ENCODE results near the gene KRTAP20-2.

KRTAP20-2 gene

DNA sequence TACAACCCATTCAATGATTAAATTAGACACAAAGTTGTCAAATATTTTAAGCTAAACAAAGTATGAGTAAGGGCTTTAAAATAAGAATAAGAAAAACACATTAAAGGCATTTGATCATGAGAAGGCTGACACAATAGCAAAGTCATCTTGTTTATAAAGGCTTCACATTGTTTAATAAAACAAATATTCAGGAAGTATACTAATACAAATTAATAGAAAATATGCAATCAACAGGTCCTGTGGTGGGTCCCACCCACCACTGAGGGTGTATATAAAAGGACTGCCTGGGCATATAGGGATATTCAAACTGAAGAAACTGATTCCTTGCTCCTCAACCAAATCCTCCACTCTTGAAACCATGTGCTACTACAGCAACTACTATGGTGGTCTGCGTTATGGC lies at the start of gene KRTAP20-2:
KRTAP20-2 (plus strand) TSS at position 301 of the 400 bp plus-strand sequence; CDS start at position 359, 58 bp downstream.
- Mint-ChIP-seq H3K27ac (no peak within 1 kb of the TSS), H3K36me3 (no peaks in the 10 kb centered on the region), H3K4me3 (no peak within 1 kb of the TSS), H3K9me3 (no peaks in the 10 kb centered on the region), H3K4me1 (no peaks in the 10 kb centered on the region)
- ATAC-seq, result peak; percentile 16
- DNase-seq (ENCODE audit: low spot score in 2 of 2), result no peak

DNA sequence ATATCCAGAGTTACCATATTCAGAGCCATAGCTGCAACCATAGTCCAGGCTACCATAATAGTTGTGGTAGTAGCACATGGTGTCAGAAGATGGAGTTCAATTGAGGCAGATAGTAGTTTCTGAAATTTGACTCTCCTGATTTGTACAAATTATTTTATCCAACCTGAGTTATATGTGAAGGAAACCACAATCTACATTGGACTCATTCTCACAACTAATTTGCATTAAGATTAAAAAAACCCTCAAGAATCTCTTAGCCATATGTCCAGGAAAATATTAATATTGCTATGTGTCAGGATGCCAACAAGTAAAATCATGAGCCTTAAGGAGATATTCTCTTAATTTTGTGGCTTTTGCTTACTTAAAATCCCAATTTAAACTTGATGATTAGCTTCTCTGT lies 44.7 kb upstream of the KRTAP20-2 start, which contains the start of gene KRTAP22-2:
KRTAP22-2 (minus strand) TSS at position 101 of the 400 bp plus-strand sequence.
- Mint-ChIP-seq H3K4me1 (no peaks in the 10 kb centered on the region), H3K36me3 (no peaks in the 10 kb centered on the region), H3K4me3 (no peak within 1 kb of the TSS), H3K9me3 (peaks cover 4% of the 10 kb centered on the region), H3K27ac (no peak within 1 kb of the TSS)
- DNase-seq (ENCODE audit: low spot score in 2 of 2), result no peak
- ATAC-seq, result no peak

DNA sequence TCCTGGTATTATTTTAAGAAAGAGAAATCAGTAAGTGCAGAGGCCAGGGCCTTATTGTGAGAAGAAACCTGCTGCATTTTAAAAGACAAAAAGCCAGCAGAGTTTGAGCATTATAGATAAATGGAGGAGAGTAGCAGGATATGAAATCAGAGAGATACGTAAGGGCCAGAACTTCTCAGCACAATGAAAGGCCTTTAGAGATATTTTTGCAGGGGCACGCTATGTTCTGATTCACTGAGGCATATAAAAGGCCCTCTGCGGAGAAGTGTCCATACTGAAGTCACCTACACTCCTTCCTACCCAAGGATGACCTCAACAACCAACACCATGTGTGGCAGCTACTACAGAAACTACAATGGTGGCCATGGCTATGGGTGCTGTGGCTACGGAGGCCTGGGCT lies 42.9 kb upstream of the KRTAP20-2 start, which contains the start of gene KRTAP6-3:
KRTAP6-3 (plus strand) TSS at position 301 of the 400 bp plus-strand sequence; CDS start at position 307, 6 bp downstream.
- Mint-ChIP-seq H3K9me3 (peaks cover 4% of the 10 kb centered on the region), H3K27ac (no peak within 1 kb of the TSS), H3K4me1 (no peaks in the 10 kb centered on the region), H3K36me3 (no peaks in the 10 kb centered on the region), H3K4me3 (no peak within 1 kb of the TSS)
- DNase-seq (ENCODE audit: low spot score in 2 of 2) (no peak), ATAC-seq (no peak)

DNA sequence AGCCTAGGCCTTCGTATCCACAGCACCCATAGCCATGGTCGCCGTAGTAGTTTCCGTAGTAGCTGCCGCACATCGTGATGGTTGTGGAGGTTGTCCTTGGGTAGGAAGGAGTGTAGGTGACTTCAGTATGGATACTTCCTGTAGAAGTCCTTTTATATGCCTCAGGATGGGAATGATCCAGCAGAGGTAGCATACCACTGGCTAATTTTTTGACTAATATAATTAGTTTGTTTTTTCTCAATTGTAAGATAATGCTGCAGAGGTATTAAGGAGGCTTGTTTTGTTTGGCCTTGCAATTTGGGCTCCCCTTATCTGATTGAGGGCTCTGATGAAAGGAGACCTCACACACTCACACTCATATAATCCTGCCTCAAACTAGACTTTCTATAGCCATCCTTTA lies 36.2 kb upstream of the KRTAP20-2 start, which contains the start of gene KRTAP6-2:
KRTAP6-2 (minus strand) TSS at position 101 of the 400 bp plus-strand sequence; CDS start at position 73, 28 bp downstream.
- no peak within 1 kb of the TSS for H3K4me3 Mint-ChIP-seq

DNA sequence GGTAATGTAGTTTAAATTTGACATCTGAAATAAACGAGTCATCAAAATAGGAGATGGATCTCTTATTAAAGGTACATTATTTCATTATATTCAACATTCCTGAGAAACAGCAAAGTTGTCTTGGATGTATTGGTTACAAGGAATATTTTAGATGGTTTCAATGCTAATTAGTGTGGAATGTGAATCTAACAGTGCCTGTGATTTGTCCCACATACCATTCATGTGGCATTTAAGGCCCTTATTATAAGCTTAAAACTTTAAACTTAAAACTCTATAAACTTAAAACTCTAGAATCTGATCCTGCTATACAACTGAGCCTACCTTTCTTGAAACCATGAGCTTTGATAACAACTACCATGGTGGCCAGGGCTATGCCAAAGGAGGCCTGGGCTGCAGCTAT lies 34.2 kb upstream of the KRTAP20-2 start, which contains the start of gene KRTAP22-1:
KRTAP22-1 (plus strand) TSS at position 301 of the 400 bp plus-strand sequence.
- Mint-ChIP-seq H3K27ac (no peak within 1 kb of the TSS), H3K4me1 (no peaks in the 10 kb centered on the region), H3K36me3 (no peaks in the 10 kb centered on the region), H3K9me3 (peaks cover 8% of the 10 kb centered on the region), H3K4me3 (no peak within 1 kb of the TSS)
- DNase-seq (ENCODE audit: low spot score in 2 of 2) (no peak), ATAC-seq (no peak)

More for the DNA sequence above, 36.2 kb upstream of the KRTAP20-2 start, which contains the start of gene KRTAP6-2:
- ATAC-seq (no peak), DNase-seq (ENCODE audit: low spot score in 2 of 2) (no peak)
- no peaks in the 10 kb centered on the region for H3K36me3 Mint-ChIP-seq
- H3K4me1 Mint-ChIP-seq, result no peaks in the 10 kb centered on the region
- H3K27ac Mint-ChIP-seq, result no peak within 1 kb of the TSS
- H3K9me3 Mint-ChIP-seq, result peaks cover 8% of the 10 kb centered on the region

DNA sequence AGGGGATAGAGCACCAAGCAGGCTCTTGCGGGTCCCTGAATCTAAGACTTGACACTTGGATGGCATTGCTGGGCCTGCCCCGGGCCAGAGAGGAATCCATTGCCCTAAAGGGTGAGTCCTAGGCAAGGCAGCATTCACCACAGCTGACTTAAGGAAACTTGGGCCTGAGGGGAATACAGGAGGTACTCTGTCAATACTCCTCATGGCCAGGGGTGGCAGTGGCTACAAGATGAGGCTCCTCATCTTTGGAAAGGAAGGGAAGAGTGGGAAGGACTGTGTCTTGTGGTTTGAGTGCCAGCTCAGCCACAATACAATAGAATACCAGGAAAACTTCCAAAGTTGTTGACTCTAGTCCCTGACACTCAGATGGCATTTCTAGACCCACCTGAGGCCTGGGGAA lies 29.0 kb upstream of the KRTAP20-2 start:
- DNase-seq (ENCODE audit: low spot score in 2 of 2) (no peak), ATAC-seq (no peak)
- Mint-ChIP-seq H3K36me3 (no peaks in the 10 kb centered on the region), H3K9me3 (peaks cover 16% of the 10 kb centered on the region), H3K27ac (no peak overlapping the region), H3K4me1 (no peaks in the 10 kb centered on the region), H3K4me3 (no peak overlapping the region)

DNA sequence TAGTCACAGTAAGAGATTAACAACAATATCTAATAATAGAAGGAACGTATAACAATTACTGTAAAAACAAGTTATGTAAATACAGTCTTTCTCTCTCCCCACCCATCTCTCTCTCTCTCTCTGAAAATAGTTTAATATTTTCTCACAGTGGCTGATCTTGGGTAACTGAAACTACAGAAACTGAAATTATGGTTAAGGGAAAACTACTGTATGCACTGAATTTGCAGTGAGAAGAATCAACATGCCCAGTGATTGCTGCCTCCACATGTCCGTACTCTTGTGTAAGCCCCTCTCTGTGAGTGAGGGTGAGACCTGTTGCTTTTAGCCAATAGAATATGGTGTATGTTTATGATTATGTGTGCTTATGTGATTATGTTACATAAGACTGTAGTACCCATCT lies 22.9 kb upstream of the KRTAP20-2 start:
- no peaks in the 10 kb centered on the region for H3K4me1 Mint-ChIP-seq
- no peak overlapping the region for H3K27ac Mint-ChIP-seq
- no peaks in the 10 kb centered on the region for H3K36me3 Mint-ChIP-seq
- H3K9me3 Mint-ChIP-seq, result peaks cover 10% of the 10 kb centered on the region
- DNase-seq (ENCODE audit: low spot score in 2 of 2) (no peak), ATAC-seq (no peak)
- no peak overlapping the region for H3K4me3 Mint-ChIP-seq

DNA sequence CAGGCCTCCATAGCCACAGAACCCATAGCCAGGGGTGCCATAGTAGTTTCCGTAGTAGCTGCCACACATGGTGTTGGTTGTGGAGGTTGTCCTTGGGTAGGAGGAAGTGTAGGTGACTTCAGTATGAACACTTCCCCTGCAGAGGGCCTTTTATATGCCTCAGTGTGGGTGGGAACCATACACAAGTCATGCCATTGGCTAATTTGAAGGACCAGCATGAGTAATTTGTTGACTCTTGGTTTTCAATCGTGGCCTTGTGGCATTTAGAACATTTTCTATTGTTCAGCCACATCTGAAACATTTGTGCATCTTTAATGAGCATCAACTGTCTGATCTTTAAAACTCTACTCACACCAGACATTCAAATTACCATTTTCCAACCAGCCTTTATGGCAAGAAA lies 21.2 kb upstream of the KRTAP20-2 start, which contains the start of gene KRTAP6-1:
KRTAP6-1 (minus strand) TSS at position 95 of the 400 bp plus-strand sequence; CDS start at position 69, 26 bp downstream.
- Mint-ChIP-seq H3K36me3 (no peaks in the 10 kb centered on the region), H3K4me3 (no peak within 1 kb of the TSS), H3K4me1 (no peaks in the 10 kb centered on the region), H3K9me3 (peaks cover 3% of the 10 kb centered on the region), H3K27ac (no peak within 1 kb of the TSS)
- DNase-seq (ENCODE audit: low spot score in 2 of 2) (no peak), ATAC-seq (no peak)

DNA sequence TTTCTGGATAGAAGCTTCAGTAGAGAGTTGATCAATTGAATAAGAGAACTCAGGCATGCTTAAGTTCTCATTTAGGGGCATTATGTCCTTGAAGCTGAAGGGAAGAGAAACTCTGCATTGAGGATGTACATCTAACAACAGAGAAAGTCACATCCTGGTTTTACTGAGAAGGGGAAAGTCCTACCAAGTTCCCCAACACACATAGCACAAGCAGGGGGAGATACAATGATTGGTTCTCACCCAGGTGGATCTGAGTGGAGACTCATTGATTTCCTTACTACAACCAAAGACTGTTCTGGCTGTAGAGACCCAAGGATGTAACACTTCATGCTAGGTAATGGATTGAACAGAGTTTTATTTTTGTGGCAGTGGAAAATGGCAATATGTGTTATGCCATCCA lies 19.8 kb upstream of the KRTAP20-2 start:
- H3K36me3 Mint-ChIP-seq, result no peaks in the 10 kb centered on the region
- peaks cover 3% of the 10 kb centered on the region for H3K9me3 Mint-ChIP-seq
- no peaks in the 10 kb centered on the region for H3K4me1 Mint-ChIP-seq
- no peak overlapping the region for H3K4me3 Mint-ChIP-seq
- ATAC-seq, result no peak
- no peak overlapping the region for H3K27ac Mint-ChIP-seq
- DNase-seq (ENCODE audit: low spot score in 2 of 2), result no peak

DNA sequence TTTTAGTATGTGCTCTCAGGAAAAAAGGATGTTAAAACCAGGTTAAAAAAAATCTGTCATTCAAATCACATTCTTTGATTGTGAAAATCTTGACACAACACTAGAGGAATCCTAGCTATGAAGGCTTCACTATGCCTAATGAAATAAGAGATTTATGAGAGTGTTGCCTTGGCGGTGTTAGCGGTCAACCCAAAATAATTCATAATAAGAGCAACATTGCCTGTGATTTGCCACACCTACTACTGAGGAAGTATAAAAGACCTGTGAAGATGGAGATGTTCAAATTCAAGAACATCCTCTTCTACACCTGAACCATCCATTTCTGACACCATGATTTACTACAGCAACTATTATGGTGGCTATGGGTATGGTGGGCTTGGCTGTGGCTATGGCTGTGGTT lies 18.9 kb upstream of the KRTAP20-2 start, which contains the start of gene KRTAP20-1:
KRTAP20-1 (plus strand) TSS at position 301 of the 400 bp plus-strand sequence; CDS start at position 331, 30 bp downstream.
- no peak within 1 kb of the TSS for H3K4me3 Mint-ChIP-seq
- H3K4me1 Mint-ChIP-seq, result no peaks in the 10 kb centered on the region
- DNase-seq (ENCODE audit: low spot score in 2 of 2) (no peak), ATAC-seq (no peak)
- H3K36me3 Mint-ChIP-seq, result no peaks in the 10 kb centered on the region
- no peaks in the 10 kb centered on the region for H3K9me3 Mint-ChIP-seq
- H3K27ac Mint-ChIP-seq, result no peak within 1 kb of the TSS

DNA sequence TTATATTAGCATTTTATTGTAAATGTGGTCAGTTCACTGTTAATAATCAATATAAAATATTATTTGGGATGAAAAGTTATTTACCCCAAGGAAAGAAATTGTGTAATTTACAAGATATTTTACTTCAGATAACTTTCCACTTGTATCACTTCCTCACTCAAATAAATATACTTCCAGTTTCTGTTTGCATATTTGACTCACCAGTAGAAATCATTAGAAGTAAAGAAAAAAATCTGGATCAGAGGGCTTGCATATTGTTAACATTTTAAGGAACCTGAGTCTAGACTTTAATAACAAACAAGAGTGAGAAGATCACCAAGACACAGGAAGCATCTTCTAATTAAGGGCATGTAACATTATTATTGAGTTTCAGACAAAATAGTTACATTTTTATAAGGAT lies 14.9 kb upstream of the KRTAP20-2 start:
- no peaks in the 10 kb centered on the region for H3K4me1 Mint-ChIP-seq
- no peak for DNase-seq (ENCODE audit: low spot score in 2 of 2)
- no peak overlapping the region for H3K4me3 Mint-ChIP-seq
- H3K9me3 Mint-ChIP-seq, result no peaks in the 10 kb centered on the region
- ATAC-seq, result no peak
- no peak overlapping the region for H3K27ac Mint-ChIP-seq
- H3K36me3 Mint-ChIP-seq, result no peaks in the 10 kb centered on the region

DNA sequence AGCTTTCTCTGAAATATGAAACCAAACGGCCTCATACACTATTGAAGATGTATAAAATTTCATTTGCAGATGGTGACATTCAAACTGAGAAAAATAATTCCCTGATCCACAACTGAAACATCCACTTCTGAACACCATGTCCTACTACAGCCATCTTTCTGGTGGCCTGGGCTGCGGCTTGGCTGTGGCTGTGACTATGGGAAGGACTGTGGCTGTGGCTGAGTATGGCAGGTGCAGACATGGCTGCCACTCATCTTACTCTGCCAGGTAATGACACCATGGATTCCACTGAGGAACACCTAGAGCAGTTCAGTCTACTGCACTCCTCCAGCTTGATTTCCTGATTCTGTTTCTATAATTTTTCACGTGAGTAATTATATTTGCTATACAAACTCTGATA lies 14.5 kb upstream of the KRTAP20-2 start, which contains the start of gene KRTAP20-4:
KRTAP20-4 (plus strand) TSS at position 106 of the 400 bp plus-strand sequence.
- no peak for DNase-seq (ENCODE audit: low spot score in 2 of 2)
- no peak within 1 kb of the TSS for H3K4me3 Mint-ChIP-seq
- no peaks in the 10 kb centered on the region for H3K4me1 Mint-ChIP-seq
- ATAC-seq, result no peak
- H3K36me3 Mint-ChIP-seq, result no peaks in the 10 kb centered on the region
- no peak within 1 kb of the TSS for H3K27ac Mint-ChIP-seq
- no peaks in the 10 kb centered on the region for H3K9me3 Mint-ChIP-seq

DNA sequence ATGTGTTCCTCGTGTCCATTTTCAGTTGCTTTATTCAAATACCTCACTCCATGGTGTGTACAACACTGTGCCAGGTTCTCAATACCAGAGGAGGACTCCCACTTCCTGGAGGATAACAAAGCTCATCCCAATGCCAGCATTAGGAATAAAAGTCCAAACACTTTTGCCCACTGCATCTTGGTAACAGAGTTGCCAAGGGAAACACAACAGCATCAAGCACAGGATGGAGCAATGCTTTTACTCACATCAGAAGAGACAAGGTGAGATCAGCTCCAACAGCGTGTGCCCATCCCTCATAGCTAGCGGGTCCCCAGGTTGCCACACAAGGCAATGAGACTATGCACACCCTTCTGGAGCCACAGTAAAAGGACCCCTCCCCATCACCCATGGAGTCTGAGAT lies 11.6 kb upstream of the KRTAP20-2 start:
- Mint-ChIP-seq H3K4me3 (no peak overlapping the region), H3K36me3 (no peaks in the 10 kb centered on the region), H3K27ac (no peak overlapping the region), H3K4me1 (no peaks in the 10 kb centered on the region), H3K9me3 (no peaks in the 10 kb centered on the region)
- no peak for DNase-seq (ENCODE audit: low spot score in 2 of 2)
- ATAC-seq, result no peak

DNA sequence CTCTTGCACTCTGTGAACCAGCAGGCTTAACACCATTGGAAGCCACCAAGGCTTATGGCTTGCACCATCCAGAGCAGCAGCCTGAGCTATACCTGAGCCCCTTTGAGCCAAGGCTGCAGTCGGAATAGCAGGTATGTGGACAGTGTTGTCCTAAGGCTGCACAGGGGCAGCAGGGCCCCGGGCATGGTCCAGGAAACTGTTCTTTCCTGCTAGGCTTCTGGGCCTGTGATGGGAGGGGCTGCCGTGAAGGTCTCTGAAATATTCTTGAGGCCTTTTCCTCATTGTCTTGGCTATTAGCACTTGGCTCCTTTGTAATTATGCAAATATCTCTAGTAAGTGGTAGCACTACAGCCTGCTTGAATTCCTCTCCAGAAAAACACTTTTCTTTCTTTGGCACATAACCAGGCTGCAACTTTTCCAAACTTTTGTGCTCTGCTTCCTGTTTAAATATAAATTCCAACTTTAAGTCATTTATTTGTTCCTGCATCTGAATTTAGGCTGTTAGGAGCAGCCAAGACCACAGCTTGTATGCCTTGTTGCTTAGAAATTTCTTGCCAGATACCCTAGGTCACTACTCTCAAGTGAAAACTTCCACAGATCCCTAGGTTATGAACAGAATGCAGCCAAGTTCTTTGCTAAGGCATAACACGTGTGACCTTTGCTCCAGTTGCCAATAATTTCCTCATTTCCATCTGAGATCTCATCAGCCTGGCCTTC lies 9.4 kb upstream of the KRTAP20-2 start:
- Mint-ChIP-seq H3K27ac (no peak overlapping the region), H3K9me3 (no peaks in the 10 kb centered on the region), H3K36me3 (no peaks in the 10 kb centered on the region), H3K4me1 (no peaks in the 10 kb centered on the region), H3K4me3 (no peak overlapping the region)
- DNase-seq (ENCODE audit: low spot score in 2 of 2), result no peak
- no peak for ATAC-seq

DNA sequence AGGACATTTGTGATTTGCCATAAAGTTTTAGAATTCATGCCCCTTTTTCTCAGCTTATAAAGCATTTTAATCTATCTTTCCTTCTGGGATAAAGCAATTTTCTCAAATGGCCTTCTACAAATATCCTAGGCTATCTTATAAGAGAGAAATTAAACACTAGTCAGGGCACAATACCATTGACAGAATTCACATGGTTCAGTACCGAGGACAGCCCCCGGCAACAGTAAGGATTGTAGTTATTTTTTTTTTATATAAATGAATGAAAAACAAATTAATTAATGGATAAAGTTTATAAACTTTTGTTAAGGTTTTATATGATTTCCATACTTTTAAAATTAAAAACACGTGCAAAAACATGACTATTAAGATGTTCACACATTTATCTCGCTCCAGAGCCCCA lies 6.9 kb upstream of the KRTAP20-2 start:
- Mint-ChIP-seq H3K9me3 (no peaks in the 10 kb centered on the region), H3K4me1 (no peaks in the 10 kb centered on the region), H3K27ac (no peak overlapping the region), H3K36me3 (no peaks in the 10 kb centered on the region), H3K4me3 (no peak overlapping the region)
- no peak for DNase-seq (ENCODE audit: low spot score in 2 of 2)
- no peak for ATAC-seq

DNA sequence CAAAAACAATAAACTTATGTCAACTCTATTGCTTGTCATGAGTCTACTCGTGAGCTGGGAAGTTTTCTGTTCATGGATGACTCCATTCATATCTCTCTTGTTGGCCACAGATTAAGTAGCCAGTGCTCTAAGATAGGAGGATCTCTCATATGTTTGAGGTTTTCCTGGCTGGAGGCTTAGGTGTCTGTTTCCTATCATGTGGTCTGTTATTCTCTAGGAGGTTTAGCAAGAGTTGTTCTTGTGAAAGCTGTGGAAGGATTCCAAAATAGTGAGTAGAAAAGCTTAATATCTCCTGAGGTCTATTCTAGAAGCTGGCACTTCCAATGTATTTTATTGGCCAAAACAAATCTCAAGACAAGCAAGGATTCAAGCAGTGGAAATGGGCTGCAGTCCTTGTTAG lies 5.8 kb upstream of the KRTAP20-2 start:
- DNase-seq (ENCODE audit: low spot score in 2 of 2) (no peak), ATAC-seq (no peak)
- Mint-ChIP-seq H3K27ac (no peak overlapping the region), H3K9me3 (no peaks in the 10 kb centered on the region), H3K4me1 (no peaks in the 10 kb centered on the region), H3K4me3 (no peak overlapping the region), H3K36me3 (no peaks in the 10 kb centered on the region)
